ENCODE measurements around the gene CINP.
"Not testable (repeated sequence)": the region's sequence is repeated elsewhere in the genome, so short reads cannot be mapped to it uniquely, and the experiment has no call there.

CINP gene

GRCh38 chr14:102320671-102321455 lies 41.8 kb downstream of the CINP start:
- DNase-seq (ENCODE audit: low spot score), result no peak

GRCh38 chr14:102320033-102320660 lies 42.5 kb downstream of the CINP start:
- peak; percentile 67 for DNase-seq (ENCODE audit: low spot score)

GRCh38 chr14:102319351-102320032 lies 43.2 kb downstream of the CINP start, which contains the start of gene ZNF839:
Gene ZNF839 (plus strand): TSS chr14:102319746. CDS start chr14:102319766, 20 bp downstream.
- peak; percentile 95 for DNase-seq (ENCODE audit: low spot score)

- no peak for DNase-seq (ENCODE audit: low spot score)
Observed at GRCh38 chr14:102318781-102319276, 43.9 kb downstream of the CINP start.

- no peak for DNase-seq (ENCODE audit: low spot score)
Observed at GRCh38 chr14:102317564-102318248, 45.0 kb downstream of the CINP start.

- peak; percentile 96 for DNase-seq (ENCODE audit: low spot score)
Observed at GRCh38 chr14:102316743-102317563, 45.7 kb downstream of the CINP start.

- DNase-seq (ENCODE audit: low spot score), result peak; percentile 21
Observed at GRCh38 chr14:102316338-102316742, 46.4 kb downstream of the CINP start.

- no peak for DNase-seq (ENCODE audit: low spot score)
Observed at GRCh38 chr14:102315121-102315520, 47.6 kb downstream of the CINP start.

- peak; percentile 84 for DNase-seq (ENCODE audit: low spot score)
Observed at GRCh38 chr14:102314242-102315011, 48.3 kb downstream of the CINP start.

- peak; percentile 99 for DNase-seq (ENCODE audit: low spot score)
Observed at GRCh38 chr14:102304611-102305506, 57.8 kb downstream of the CINP start, which contains the start of gene MOK. Gene MOK (minus strand): TSS chr14:102305164. CDS start chr14:102304968, 196 bp downstream.

GRCh38 chr14:102303664-102304063 lies 59.0 kb downstream of the CINP start:
- no peak for DNase-seq (ENCODE audit: low spot score)

GRCh38 chr14:102298303-102299070 lies 64.2 kb downstream of the CINP start:
- DNase-seq (ENCODE audit: low spot score), result not testable (repeated sequence)

All from AG08396 (cell line).